Skeletal muscle satellite cell (primary cell): ENCODE results near the gene PEAR1.

Experiments used
- H3K27me3 ChIP-seq: 2 replicates; pipeline ENCODE4 v1.7.0; 2013; ENCODE audit warnings: low read length; ENCODE audit not compliant: control insufficient read depth, insufficient read depth
- H3K36me3 ChIP-seq: 2 replicates; pipeline ENCODE4 v1.7.0; 2013; ENCODE audit warnings: mild to moderate bottlenecking, control low read depth, low read length; ENCODE audit not compliant: insufficient read depth
- H3K4me1 ChIP-seq: 2 replicates; pipeline ENCODE4 v1.7.0; 2013; ENCODE audit warnings: low read length; ENCODE audit not compliant: control insufficient read depth, insufficient read depth
- H3K4me2 ChIP-seq: 2 replicates; pipeline ENCODE4 v1.7.0; 2013; ENCODE audit warnings: mild to moderate bottlenecking, low read length
- H3K4me3 ChIP-seq: 2 replicates; pipeline ENCODE4 v1.7.0; 2013; ENCODE audit warnings: low read length
- H3K9ac ChIP-seq: 2 replicates; pipeline ENCODE4 v1.7.0; 2013; ENCODE audit warnings: mild to moderate bottlenecking, low read depth, low read length, moderate library complexity
- H3K9me3 ChIP-seq: replicated peaks from 2 replicates; pipeline ENCODE4 v1.7.0; 2013; ENCODE audit warnings: mild to moderate bottlenecking, control low read depth, low read length

PEAR1 gene

GRCh38 chr1:156937883-156938282, 44.4 kb downstream of the PEAR1 start:
- no peaks in the 10 kb centered on the region for H3K27me3 ChIP-seq
- no peak overlapping the region for H3K4me3 ChIP-seq
- no peaks in the 10 kb centered on the region for H3K9me3 ChIP-seq
- H3K36me3 ChIP-seq: peaks cover 64% of the 10 kb centered on the region
- no peaks in the 10 kb centered on the region for H3K4me1 ChIP-seq
- no peak overlapping the region for H3K4me2 ChIP-seq
- no peak overlapping the region for H3K9ac ChIP-seq

- H3K36me3 ChIP-seq: peaks cover 71% of the 10 kb centered on the region
- H3K9me3 ChIP-seq: no peaks in the 10 kb centered on the region
- no peaks in the 10 kb centered on the region for H3K4me1 ChIP-seq
- no peak overlapping the region for H3K9ac ChIP-seq
- no peak overlapping the region for H3K4me2 ChIP-seq
- H3K4me3 ChIP-seq: no peak overlapping the region
- H3K27me3 ChIP-seq: no peaks in the 10 kb centered on the region
Measured at GRCh38 chr1:156938813-156939212, 45.3 kb downstream of the PEAR1 start.

- H3K27me3 ChIP-seq: no peaks in the 10 kb centered on the region
- no peak overlapping the region for H3K9ac ChIP-seq
- no peaks in the 10 kb centered on the region for H3K4me1 ChIP-seq
- no peak overlapping the region for H3K4me2 ChIP-seq
- no peak overlapping the region for H3K4me3 ChIP-seq
- H3K9me3 ChIP-seq: no peaks in the 10 kb centered on the region
- H3K36me3 ChIP-seq: peaks cover 81% of the 10 kb centered on the region
Measured at GRCh38 chr1:156939786-156940334, 46.3 kb downstream of the PEAR1 start.

- H3K36me3 ChIP-seq: peaks cover 86% of the 10 kb centered on the region
- no peak overlapping the region for H3K4me2 ChIP-seq
- no peaks in the 10 kb centered on the region for H3K9me3 ChIP-seq
- H3K9ac ChIP-seq: no peak overlapping the region
- no peaks in the 10 kb centered on the region for H3K27me3 ChIP-seq
- H3K4me1 ChIP-seq: no peaks in the 10 kb centered on the region
- no peak overlapping the region for H3K4me3 ChIP-seq
Measured at GRCh38 chr1:156941675-156942074, 48.2 kb downstream of the PEAR1 start.

GRCh38 chr1:156942176-156942575, 48.7 kb downstream of the PEAR1 start:
- Histone ChIP-seq H3K36me3 (peaks cover 86% of the 10 kb centered on the region), H3K4me2 (no peak overlapping the region), H3K4me3 (no peak overlapping the region), H3K4me1 (no peaks in the 10 kb centered on the region), H3K27me3 (no peaks in the 10 kb centered on the region), H3K9ac (no peak overlapping the region), H3K9me3 (no peaks in the 10 kb centered on the region)

- Histone ChIP-seq H3K4me1 (no peaks in the 10 kb centered on the region), H3K4me3 (no peak overlapping the region), H3K9ac (no peak overlapping the region), H3K27me3 (no peaks in the 10 kb centered on the region), H3K4me2 (no peak overlapping the region), H3K36me3 (peaks cover 86% of the 10 kb centered on the region), H3K9me3 (no peaks in the 10 kb centered on the region)
Measured at GRCh38 chr1:156942576-156942975, 49.1 kb downstream of the PEAR1 start.

- H3K9ac ChIP-seq: no peak overlapping the region
- H3K4me2 ChIP-seq: no peak overlapping the region
- no peak overlapping the region for H3K4me3 ChIP-seq
- H3K4me1 ChIP-seq: no peaks in the 10 kb centered on the region
- H3K27me3 ChIP-seq: no peaks in the 10 kb centered on the region
- peaks cover 90% of the 10 kb centered on the region for H3K36me3 ChIP-seq
- no peaks in the 10 kb centered on the region for H3K9me3 ChIP-seq
Measured at GRCh38 chr1:156943756-156944155, 50.2 kb downstream of the PEAR1 start.

GRCh38 chr1:156944268-156944667, 50.8 kb downstream of the PEAR1 start:
- Histone ChIP-seq H3K4me2 (no peak overlapping the region), H3K27me3 (no peaks in the 10 kb centered on the region), H3K4me3 (no peak overlapping the region), H3K36me3 (peaks cover 88% of the 10 kb centered on the region), H3K9ac (no peak overlapping the region), H3K9me3 (no peaks in the 10 kb centered on the region), H3K4me1 (no peaks in the 10 kb centered on the region)

GRCh38 chr1:156944848-156945247, 51.3 kb downstream of the PEAR1 start:
- no peaks in the 10 kb centered on the region for H3K4me1 ChIP-seq
- no peak overlapping the region for H3K9ac ChIP-seq
- no peaks in the 10 kb centered on the region for H3K9me3 ChIP-seq
- peaks cover 88% of the 10 kb centered on the region for H3K36me3 ChIP-seq
- no peak overlapping the region for H3K4me3 ChIP-seq
- H3K4me2 ChIP-seq: no peak overlapping the region
- H3K27me3 ChIP-seq: no peaks in the 10 kb centered on the region

- Histone ChIP-seq H3K9ac (no peak overlapping the region), H3K4me2 (no peak overlapping the region), H3K36me3 (peaks cover 87% of the 10 kb centered on the region), H3K9me3 (no peaks in the 10 kb centered on the region), H3K4me1 (no peaks in the 10 kb centered on the region), H3K27me3 (no peaks in the 10 kb centered on the region), H3K4me3 (no peak overlapping the region)
Measured at GRCh38 chr1:156945881-156946661, 52.6 kb downstream of the PEAR1 start.

- H3K9me3 ChIP-seq: no peaks in the 10 kb centered on the region
- H3K4me3 ChIP-seq: no peak overlapping the region
- no peaks in the 10 kb centered on the region for H3K27me3 ChIP-seq
- no peaks in the 10 kb centered on the region for H3K4me1 ChIP-seq
- no peak overlapping the region for H3K4me2 ChIP-seq
- H3K9ac ChIP-seq: no peak overlapping the region
- peaks cover 89% of the 10 kb centered on the region for H3K36me3 ChIP-seq
Measured at GRCh38 chr1:156947127-156947526, 53.6 kb downstream of the PEAR1 start.
